Measurements from ENCODE around the gene ISL1.

DNA sequence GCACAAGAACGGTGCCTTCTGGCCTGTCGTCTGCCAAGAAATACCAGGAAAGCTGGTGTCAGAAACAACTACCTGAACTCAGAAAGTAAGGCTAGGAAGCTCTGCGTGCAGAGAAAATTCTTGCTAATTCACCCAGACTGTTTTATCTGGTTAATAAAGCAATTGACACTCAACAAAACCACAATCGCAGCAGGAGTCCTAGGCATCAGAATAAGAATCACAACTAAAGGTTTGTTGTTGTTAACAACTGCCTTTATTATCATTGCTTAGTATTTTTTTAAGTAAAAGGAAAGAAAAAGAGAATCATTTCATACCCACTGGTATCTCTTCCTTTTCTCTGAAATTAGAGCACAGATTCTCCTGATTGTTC lies 3.9 kb upstream of the ISL1 start:
- TF ChIP-seq, protein P1, sequence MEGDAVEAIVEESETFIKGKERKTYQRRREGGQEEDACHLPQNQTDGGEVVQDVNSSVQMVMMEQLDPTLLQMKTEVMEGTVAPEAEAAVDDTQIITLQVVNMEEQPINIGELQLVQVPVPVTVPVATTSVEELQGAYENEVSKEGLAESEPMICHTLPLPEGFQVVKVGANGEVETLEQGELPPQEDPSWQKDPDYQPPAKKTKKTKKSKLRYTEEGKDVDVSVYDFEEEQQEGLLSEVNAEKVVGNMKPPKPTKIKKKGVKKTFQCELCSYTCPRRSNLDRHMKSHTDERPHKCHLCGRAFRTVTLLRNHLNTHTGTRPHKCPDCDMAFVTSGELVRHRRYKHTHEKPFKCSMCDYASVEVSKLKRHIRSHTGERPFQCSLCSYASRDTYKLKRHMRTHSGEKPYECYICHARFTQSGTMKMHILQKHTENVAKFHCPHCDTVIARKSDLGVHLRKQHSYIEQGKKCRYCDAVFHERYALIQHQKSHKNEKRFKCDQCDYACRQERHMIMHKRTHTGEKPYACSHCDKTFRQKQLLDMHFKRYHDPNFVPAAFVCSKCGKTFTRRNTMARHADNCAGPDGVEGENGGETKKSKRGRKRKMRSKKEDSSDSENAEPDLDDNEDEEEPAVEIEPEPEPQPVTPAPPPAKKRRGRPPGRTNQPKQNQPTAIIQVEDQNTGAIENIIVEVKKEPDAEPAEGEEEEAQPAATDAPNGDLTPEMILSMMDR (IDR thresholded peaks at IDR 0.05) = no peak
- TF ChIP-seq POLR2A (IDR thresholded peaks at IDR 0.05) = no peak

Measured in body of pancreas (tissue), 4 donors.